Amniotic epithelial cell (primary cell): ENCODE results near the gene JMJD4.
"Not testable (repeated sequence)": the region's sequence is repeated elsewhere in the genome, so short reads cannot be mapped to it uniquely, and the experiment has no call there.

Experiments used
- DNase-seq: peaks from one replicate; pipeline ENCODE4 v3.0.0-alpha.2; 2010; ENCODE audit warnings: low read depth

The JMJD4 gene

GRCh38 chr1:227733309-227733705 is 1.8 kb downstream of the JMJD4 start:
- DNase-seq, result no peak

- DNase-seq, result no peak
Measured at GRCh38 chr1:227732586-227733308, 2.4 kb downstream of the JMJD4 start.

GRCh38 chr1:227731696-227732585 is 3.2 kb downstream of the JMJD4 start:
- DNase-seq, result no peak

GRCh38 chr1:227731241-227731677 is 3.8 kb downstream of the JMJD4 start:
- DNase-seq, result no peak

- no peak for DNase-seq
Measured at GRCh38 chr1:227730630-227731151, 4.4 kb downstream of the JMJD4 start.

- DNase-seq, result peak; percentile 57
Measured at GRCh38 chr1:227729881-227730629, 5.0 kb downstream of the JMJD4 start.

GRCh38 chr1:227729144-227729880 is 5.8 kb downstream of the JMJD4 start:
- DNase-seq, result no peak

- DNase-seq, result no peak
Measured at GRCh38 chr1:227728892-227729143, 6.3 kb downstream of the JMJD4 start.

- DNase-seq, result peak; percentile 39
Measured at GRCh38 chr1:227728059-227728891, 6.8 kb downstream of the JMJD4 start.

- no peak for DNase-seq
Measured at GRCh38 chr1:227726924-227727599, 8.0 kb downstream of the JMJD4 start.

GRCh38 chr1:227726318-227726717 is 8.8 kb downstream of the JMJD4 start:
- DNase-seq, result no peak

GRCh38 chr1:227725046-227725445 is 10.1 kb downstream of the JMJD4 start:
- DNase-seq, result no peak

- DNase-seq, result no peak
Measured at GRCh38 chr1:227723474-227723873, 11.6 kb downstream of the JMJD4 start.

- no peak for DNase-seq
Measured at GRCh38 chr1:227718932-227719331, 16.2 kb downstream of the JMJD4 start.

- DNase-seq, result no peak
Measured at GRCh38 chr1:227712648-227713047, 22.5 kb downstream of the JMJD4 start.

- not testable (repeated sequence) for DNase-seq
Measured at GRCh38 chr1:227710474-227710873, 24.6 kb downstream of the JMJD4 start.

GRCh38 chr1:227709451-227709850 is 25.7 kb downstream of the JMJD4 start:
- no peak for DNase-seq

GRCh38 chr1:227707846-227708245 is 27.3 kb downstream of the JMJD4 start:
- DNase-seq, result no peak

- DNase-seq, result not testable (repeated sequence)
Measured at GRCh38 chr1:227701631-227702030, 33.5 kb downstream of the JMJD4 start.

GRCh38 chr1:227697321-227697864 is 37.7 kb downstream of the JMJD4 start:
- no peak for DNase-seq
